Natural killer cell (primary cell): ENCODE data around the gene DEAF1. TPM values are rescaled to one million over a fixed set of nuclear protein-coding genes. Genes with fewer than 3 reads are reported as not detected.
"Not testable (repeated sequence)": the region's sequence is repeated elsewhere in the genome, so short reads cannot be mapped to it uniquely, and the experiment has no call there.

Source experiments
- ATAC-seq, 3 donors: fragments of 150-1000 bp in 2 of 3; fragments of 200-7000 bp in 1 of 3; cut with Tn5 transposase; 1 replicate in 1 of 3; 2 replicates in 2 of 3; pipeline ENCODE4 v1.10.0; 2021; ENCODE audit warnings: mild to moderate bottlenecking in 2 of 3, moderate library complexity in 2 of 3
- DNase-seq, 2 donors: peaks; one replicate each; pipeline versions ENCODE4 v3.0.0 to v3.0.0-alpha.2; 2013 to 2021; ENCODE audit warnings: mixed read lengths in 1 of 2
- H3K27ac ChIP-seq: one replicate; pipeline ENCODE4 v1.5.1; 2013; ENCODE audit warnings: mild to moderate bottlenecking, low read length
- H3K27me3 ChIP-seq: one replicate; pipeline ENCODE4 v1.6.1; 2013; ENCODE audit warnings: low read length; ENCODE audit not compliant: control insufficient read depth, insufficient read depth
- H3K36me3 ChIP-seq: one replicate; pipeline ENCODE4 v1.6.1; 2013; ENCODE audit warnings: low read length; ENCODE audit not compliant: control insufficient read depth, insufficient read depth
- H3K4me1 ChIP-seq: one replicate; pipeline ENCODE4 v1.6.1; 2013; ENCODE audit warnings: low read length; ENCODE audit not compliant: control insufficient read depth, insufficient read depth
- H3K4me3 ChIP-seq: one replicate; pipeline ENCODE4 v1.5.1; 2013; ENCODE audit warnings: low read length
- H3K9me3 ChIP-seq: one replicate; pipeline ENCODE4 v1.6.1; 2013; ENCODE audit warnings: low read length; ENCODE audit not compliant: control insufficient read depth, insufficient read depth
- H3K27ac Mint-ChIP-seq, 2 donors: one replicate each; pipeline ENCODE4 v1.8.0; 2022; ENCODE audit warnings: mild to moderate bottlenecking in 2 of 2, mixed read lengths in 2 of 2, moderate library complexity in 1 of 2
- H3K27me3 Mint-ChIP-seq, 2 donors: one replicate each; pipeline ENCODE4 v1.8.0; 2022; ENCODE audit warnings: low read depth in 2 of 2, mixed read lengths in 2 of 2
- H3K36me3 Mint-ChIP-seq: one replicate; pipeline ENCODE4 v1.8.0; 2022; ENCODE audit warnings: mixed read lengths
- H3K4me1 Mint-ChIP-seq, 2 donors: one replicate each; pipeline ENCODE4 v1.8.0; 2022; ENCODE audit warnings: mixed read lengths in 2 of 2
- H3K4me3 Mint-ChIP-seq: one replicate; pipeline ENCODE4 v1.8.0; 2022; ENCODE audit warnings: mild to moderate bottlenecking, moderate library complexity, mixed read lengths
- H3K9me3 Mint-ChIP-seq, 2 donors: one replicate each; pipeline ENCODE4 v1.8.0; 2022; ENCODE audit warnings: mixed read lengths in 2 of 2
- WGBS: methylation state at CpG from one replicate; pipeline ENCODE4 v1.1.7; 2013; ENCODE audit warnings: missing lambda C conversion rate; ENCODE audit not compliant: insufficient coverage; 5-methylcytosine and 5-hydroxymethylcytosine counted together
- intact Hi-C: fragments of 100-400 bp; cut with micrococcal nuclease; formaldehyde crosslinking; loops from one replicate; pipeline ENCODE4 v1.14.2; 2022
- total RNA-seq, 4 donors: library from RNA; stranded (reverse); fragments of 120-200 nt in 1 of 4; gene quantifications; one replicate each; pipeline versions ENCODE4 v1.2.3 to v1.2.4, GENCODE V29; 2013 to 2022
- TF ChIP-seq, protein P1 (sequence below): fragments of 200-600 bp; IDR thresholded peaks from one replicate; pipeline ENCODE4 v1.8.0; 2022; ENCODE audit warnings: antibody characterized with exemption

DEAF1 gene, protein sequence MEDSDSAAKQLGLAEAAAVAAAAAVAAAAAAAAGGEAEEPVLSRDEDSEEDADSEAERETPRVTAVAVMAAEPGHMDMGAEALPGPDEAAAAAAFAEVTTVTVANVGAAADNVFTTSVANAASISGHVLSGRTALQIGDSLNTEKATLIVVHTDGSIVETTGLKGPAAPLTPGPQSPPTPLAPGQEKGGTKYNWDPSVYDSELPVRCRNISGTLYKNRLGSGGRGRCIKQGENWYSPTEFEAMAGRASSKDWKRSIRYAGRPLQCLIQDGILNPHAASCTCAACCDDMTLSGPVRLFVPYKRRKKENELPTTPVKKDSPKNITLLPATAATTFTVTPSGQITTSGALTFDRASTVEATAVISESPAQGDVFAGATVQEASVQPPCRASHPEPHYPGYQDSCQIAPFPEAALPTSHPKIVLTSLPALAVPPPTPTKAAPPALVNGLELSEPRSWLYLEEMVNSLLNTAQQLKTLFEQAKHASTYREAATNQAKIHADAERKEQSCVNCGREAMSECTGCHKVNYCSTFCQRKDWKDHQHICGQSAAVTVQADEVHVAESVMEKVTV
- 10 to 100 TPM; 25.9 to 26.9 (median 26.8) TPM for total RNA-seq
- 24.4 TPM for total RNA-seq (2013)

DNA sequence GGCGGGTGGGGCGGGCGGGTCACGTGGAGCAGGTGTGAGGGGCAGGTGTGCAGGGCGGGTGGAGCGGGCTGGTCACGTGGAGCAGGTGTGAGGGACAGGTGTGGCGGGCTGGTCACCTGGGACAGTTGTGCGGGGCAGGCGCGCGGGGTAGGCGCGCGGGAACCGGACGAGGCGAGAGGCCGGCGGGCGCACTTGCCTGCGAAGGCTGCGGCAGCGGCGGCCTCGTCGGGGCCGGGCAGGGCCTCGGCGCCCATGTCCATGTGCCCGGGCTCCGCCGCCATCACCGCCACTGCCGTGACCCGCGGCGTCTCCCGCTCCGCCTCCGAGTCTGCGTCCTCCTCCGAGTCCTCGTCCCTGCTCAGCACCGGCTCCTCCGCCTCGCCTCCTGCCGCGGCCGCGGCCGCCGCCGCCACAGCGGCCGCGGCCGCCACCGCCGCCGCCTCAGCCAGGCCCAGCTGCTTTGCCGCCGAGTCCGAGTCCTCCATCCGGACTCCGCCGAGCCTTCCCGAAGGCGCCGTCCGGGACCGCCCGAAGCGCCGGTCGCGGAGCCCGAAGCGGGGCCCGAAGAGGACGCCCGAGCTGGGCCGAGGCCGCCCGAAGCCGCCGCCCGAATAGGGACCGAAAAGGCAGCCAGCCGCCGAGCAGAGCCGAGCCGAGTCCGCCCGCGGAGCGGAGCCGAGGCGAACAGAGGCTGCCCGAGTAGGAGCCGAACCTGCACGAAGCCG, at the start of gene DEAF1:
Gene DEAF1 (minus strand): TSS at position 660 of the 725 bp plus-strand sequence. CDS start 175 bp downstream, at position 485.
- intact Hi-C loops: no loop called here
- Histone ChIP-seq H3K4me3 (peak within 1 kb of the TSS; percentile 98), H3K27ac (peak within 1 kb of the TSS; percentile 100), H3K27me3 (no peaks in the 10 kb centered on the region), H3K4me1 (peaks cover 51% of the 10 kb centered on the region), H3K9me3 (no peaks in the 10 kb centered on the region), H3K36me3 (peaks cover 4% of the 10 kb centered on the region)
- Mint-ChIP-seq H3K27me3 (no peaks in the 10 kb centered on the region), H3K27ac (peak within 1 kb of the TSS; percentile 90 to 95), H3K4me1 (peaks cover 18 to 41% of the 10 kb centered on the region in 2 donors), H3K4me3 (peak within 1 kb of the TSS; percentile 88), H3K36me3 (no peaks in the 10 kb centered on the region), H3K9me3 (no peaks in the 10 kb centered on the region)
- WGBS: 3% methylated on average over 103 of the region's 103 CpGs
- DNase-seq (peak; percentile 99), ATAC-seq (peak; percentile 80 to 93 (median 82))
- TF ChIP-seq, protein P1, sequence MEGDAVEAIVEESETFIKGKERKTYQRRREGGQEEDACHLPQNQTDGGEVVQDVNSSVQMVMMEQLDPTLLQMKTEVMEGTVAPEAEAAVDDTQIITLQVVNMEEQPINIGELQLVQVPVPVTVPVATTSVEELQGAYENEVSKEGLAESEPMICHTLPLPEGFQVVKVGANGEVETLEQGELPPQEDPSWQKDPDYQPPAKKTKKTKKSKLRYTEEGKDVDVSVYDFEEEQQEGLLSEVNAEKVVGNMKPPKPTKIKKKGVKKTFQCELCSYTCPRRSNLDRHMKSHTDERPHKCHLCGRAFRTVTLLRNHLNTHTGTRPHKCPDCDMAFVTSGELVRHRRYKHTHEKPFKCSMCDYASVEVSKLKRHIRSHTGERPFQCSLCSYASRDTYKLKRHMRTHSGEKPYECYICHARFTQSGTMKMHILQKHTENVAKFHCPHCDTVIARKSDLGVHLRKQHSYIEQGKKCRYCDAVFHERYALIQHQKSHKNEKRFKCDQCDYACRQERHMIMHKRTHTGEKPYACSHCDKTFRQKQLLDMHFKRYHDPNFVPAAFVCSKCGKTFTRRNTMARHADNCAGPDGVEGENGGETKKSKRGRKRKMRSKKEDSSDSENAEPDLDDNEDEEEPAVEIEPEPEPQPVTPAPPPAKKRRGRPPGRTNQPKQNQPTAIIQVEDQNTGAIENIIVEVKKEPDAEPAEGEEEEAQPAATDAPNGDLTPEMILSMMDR: no peak

DNA sequence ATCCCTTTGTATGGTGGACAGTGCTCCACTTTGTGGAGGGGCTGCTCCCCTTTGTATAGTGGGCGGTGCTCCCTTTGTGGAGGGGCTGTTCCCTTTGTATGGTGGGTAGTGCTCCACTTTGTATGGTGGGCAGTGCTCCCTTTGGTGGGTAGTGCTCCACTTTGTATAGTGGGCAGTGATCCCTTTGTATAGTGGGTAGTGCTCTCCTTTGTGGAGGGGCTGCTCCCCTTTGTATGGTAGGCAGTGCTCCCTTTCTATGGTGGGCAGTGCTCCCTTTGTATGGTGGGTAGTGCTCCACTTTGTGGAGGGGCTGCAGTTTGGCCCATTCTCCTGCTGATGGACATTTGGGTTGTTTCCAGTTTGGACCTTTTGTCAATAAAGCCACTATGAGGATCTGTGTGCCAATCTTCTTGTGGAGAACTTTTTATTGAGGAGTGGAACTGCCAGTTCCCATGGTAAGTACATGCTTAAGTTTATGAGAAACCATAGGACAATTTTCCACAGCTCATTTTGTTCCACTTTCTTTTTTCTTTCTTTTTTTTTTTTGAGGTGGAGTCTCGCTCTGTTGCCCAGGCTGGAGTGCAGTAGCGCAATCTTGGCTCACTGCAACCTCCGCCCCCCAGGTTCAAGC, 47.7 kb upstream of the DEAF1 start:
- Mint-ChIP-seq H3K27ac (no peak overlapping the region), H3K9me3 (no peaks in the 10 kb centered on the region), H3K4me1 (peaks cover 3 to 8% of the 10 kb centered on the region in 2 donors), H3K36me3 (no peaks in the 10 kb centered on the region), H3K27me3 (no peaks in the 10 kb centered on the region), H3K4me3 (no peak overlapping the region)
- Histone ChIP-seq H3K4me1 (peaks cover 11% of the 10 kb centered on the region), H3K4me3 (no peak overlapping the region), H3K27me3 (no peaks in the 10 kb centered on the region), H3K9me3 (no peaks in the 10 kb centered on the region), H3K27ac (no peak overlapping the region), H3K36me3 (no peaks in the 10 kb centered on the region)
- ATAC-seq (no peak), DNase-seq (no peak)
- intact Hi-C loops: no loop called here
- WGBS: 91% methylated on average over 4 of the region's 4 CpGs
- TF ChIP-seq, protein P1: no peak

DNA sequence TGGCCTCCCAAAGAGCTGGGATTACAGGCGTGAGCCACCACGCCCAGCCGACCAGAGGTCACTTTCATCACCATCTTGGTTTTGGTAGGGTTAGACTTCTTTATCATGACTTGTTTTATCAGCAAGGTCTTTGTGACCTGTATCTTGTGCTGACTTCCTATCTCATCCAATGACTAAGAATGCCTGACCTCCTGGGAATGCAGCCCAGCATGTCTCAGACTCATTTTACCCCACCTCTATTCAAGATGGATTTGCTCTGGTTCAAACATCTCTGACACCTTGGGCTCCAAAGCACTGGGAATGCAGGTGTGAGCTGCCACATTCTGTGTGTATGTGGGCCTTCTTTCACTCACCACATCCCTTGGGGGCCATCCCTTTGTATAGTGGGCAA, 47.1 kb upstream of the DEAF1 start:
- WGBS: 100% methylated on average over 3 of the region's 3 CpGs

DNA sequence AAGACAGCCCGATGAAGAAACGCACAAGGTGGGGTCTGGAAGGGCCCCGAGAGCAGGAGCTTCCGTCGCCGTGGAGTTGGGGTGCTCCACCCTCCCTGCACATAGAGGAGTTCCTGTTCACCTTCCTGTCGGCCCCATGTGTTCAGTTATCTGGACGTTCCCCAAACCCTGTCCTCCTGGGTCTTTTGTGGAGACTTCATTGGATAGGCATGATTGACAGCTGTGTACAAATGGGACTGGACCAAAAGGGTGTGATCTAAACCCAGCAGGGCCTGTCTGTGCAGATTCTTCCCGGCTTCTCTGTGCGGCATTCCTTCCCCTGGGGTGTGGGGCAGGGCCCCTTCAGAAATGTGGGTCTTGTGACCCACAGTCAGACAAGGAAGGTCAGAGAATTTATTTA, 42.9 kb upstream of the DEAF1 start:
- H3K27ac ChIP-seq, H3K9me3 Mint-ChIP-seq, H3K4me1 Mint-ChIP-seq, H3K4me3 Mint-ChIP-seq, H3K4me3 ChIP-seq, intact Hi-C loops, H3K36me3 ChIP-seq, H3K27me3 Mint-ChIP-seq, H3K27ac Mint-ChIP-seq, H3K9me3 ChIP-seq, H3K4me1 ChIP-seq, H3K27me3 ChIP-seq, H3K36me3 Mint-ChIP-seq: not testable (repeated sequence)
- peak in 1 of 3 donors; percentile 37 for ATAC-seq
- peak in 1 of 2 donors; percentile 47 for DNase-seq
- 16% methylated on average over 10 of the region's 10 CpGs for WGBS

More for the DNA sequence above, 47.1 kb upstream of the DEAF1 start:
- no peaks in the 10 kb centered on the region for H3K27me3 ChIP-seq
- no peaks in the 10 kb centered on the region for H3K9me3 ChIP-seq
- peaks cover 17% of the 10 kb centered on the region for H3K4me1 ChIP-seq
- no peak overlapping the region for H3K27ac ChIP-seq
- TF ChIP-seq, protein P1: no peak
- H3K4me3 ChIP-seq: no peak overlapping the region
- Mint-ChIP-seq H3K27me3 (no peaks in the 10 kb centered on the region), H3K36me3 (no peaks in the 10 kb centered on the region), H3K27ac (no peak overlapping the region), H3K4me1 (peaks cover 7 to 12% of the 10 kb centered on the region in 2 donors), H3K4me3 (no peak overlapping the region), H3K9me3 (no peaks in the 10 kb centered on the region)
- DNase-seq (no peak), ATAC-seq (no peak)
- no peaks in the 10 kb centered on the region for H3K36me3 ChIP-seq
- intact Hi-C loops: no loop called here
